GM18861 (cell line): ENCODE data around the gene NDUFV3.
A peak's percentile ranks its signal among the peaks of the same experiment; 100 is the strongest.
"Not testable (repeated sequence)": the region's sequence is repeated elsewhere in the genome, so short reads cannot be mapped to it uniquely, and the experiment has no call there.

ENCODE experiments used
- ATAC-seq: cut with Tn5 transposase; IDR thresholded peaks from one replicate; pipeline ENCODE4 v1.9.1; 2021; ENCODE audit not compliant: unreplicated experiment

NDUFV3 gene

DNA sequence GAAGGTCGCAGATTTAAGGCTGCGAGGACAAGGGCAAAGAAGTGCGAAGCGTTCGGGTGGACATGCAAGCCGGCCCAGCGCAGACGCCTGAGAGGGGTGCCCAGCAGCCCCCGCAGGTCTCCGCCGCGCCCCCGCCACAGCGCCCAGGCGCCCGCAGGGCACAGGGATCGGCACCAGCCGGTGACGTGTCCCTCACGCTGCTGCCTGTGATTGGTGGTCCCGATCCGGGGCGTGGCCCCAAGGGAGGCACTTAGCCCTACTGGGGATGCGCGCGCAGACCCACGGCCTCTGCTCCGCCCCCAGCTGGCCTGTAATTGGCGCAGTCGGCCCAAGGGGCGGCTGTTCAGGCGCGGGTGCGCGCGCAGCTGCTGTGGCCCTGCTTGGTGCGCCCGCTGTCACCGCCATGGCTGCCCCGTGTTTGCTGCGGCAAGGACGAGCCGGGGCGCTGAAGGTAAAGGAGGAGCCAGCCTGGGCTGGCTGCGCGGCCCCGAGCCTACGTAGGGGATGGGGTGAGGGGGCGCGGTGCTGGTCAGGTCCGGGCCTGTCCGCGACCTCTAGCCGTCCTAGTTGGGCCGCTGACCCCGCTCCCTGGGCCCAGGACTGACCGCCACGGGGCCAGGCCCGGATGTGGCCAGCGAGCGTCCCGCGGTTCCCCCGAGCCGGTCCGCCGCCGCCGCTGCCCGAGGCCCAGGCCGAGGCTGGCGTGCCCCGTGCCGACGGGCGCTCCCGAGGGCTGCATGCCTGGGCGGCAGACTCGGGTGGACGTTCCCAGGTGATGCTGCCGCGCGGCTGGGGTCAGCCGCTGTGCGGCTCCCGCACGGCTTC, at the start of gene NDUFV3:
Gene NDUFV3 (plus strand): TSS at position 379 of the 825 bp plus-strand sequence. CDS start 25 bp downstream, at position 404.
- peak; percentile 87 for ATAC-seq

DNA sequence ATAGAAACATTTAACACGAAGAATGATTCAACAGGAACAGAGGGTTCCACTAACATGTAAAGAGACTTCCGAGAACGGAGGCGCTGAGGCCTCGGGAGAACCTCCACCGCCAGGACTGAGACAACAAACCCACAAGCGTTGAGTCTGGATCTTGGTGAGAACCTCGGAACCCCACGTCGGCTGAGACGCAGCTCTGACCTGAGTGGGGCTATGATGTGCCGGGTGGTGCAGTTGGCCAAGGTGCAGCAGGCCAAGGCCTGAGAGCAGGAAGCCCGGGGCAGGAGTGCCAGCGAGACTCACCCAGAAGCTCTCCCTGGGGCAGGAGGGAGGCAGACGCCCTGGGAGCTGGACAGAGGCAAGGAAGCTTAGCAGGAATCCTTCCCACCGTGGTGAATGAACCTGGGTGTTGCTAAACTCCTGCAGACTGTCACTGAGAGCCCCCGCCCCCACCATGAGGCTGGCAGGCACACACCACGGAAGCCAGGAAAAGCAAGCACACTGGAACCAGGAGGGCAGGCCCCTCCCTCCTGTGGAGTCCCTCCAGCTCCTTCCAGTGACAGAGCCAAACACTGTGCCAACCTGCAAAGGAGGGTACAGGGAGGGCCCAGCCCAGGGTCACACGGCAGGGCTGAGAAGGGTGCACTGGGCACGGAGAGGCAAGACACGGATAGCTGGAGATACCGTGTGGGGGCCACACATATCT, 48.5 kb upstream of the NDUFV3 start:
- ATAC-seq = no peak

DNA sequence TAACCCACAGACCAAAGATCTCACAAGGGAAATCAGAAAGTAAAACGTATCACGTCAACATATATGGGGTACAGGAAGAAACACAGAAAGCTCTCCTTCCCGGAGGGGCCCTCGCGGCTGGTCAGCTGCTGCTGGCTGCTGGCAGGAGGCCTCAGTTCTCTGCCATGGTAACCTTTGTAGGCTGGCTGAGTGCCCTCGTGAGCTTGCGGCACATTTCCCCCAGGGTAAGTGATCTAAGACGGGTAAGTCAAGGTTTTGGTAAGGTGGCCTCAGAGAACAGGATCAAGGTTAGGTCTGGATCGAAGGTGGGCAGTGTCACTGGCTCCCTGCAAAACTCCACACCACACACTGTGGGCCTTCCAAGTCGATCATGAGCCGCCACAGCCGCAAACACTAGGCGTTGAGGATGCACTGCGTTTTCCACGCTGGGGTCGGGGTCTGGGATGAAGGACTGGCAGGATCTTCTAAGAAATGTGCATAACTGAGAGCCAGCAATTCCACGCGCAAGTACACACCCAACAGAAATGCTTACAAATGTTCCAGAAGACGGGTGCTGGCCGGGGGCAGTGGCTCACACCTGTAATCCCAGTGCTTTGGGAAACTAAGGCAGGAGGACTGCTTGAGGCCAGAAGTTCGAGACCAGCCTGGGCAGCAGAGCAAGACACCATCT, 47.7 kb upstream of the NDUFV3 start:
- no peak for ATAC-seq

DNA sequence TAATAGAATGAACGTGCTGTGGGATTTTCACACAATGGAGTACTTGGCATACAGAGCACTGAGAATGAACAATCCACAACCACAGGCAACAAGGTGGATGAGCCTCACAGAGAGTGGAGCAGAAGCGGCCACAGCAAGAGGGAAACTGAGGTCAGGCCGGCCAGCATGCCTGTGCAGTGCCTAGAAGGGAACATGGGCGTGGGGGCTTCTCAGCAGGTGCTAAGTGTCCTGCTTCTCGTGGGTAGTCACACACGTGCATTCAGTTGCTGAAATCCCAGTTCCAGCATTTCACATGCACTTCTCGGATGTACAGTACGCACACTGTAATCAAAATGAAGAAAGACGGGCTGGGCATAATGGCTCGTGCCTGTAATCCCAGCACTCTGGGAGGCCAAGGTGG, 46.9 kb upstream of the NDUFV3 start:
- no peak for ATAC-seq

DNA sequence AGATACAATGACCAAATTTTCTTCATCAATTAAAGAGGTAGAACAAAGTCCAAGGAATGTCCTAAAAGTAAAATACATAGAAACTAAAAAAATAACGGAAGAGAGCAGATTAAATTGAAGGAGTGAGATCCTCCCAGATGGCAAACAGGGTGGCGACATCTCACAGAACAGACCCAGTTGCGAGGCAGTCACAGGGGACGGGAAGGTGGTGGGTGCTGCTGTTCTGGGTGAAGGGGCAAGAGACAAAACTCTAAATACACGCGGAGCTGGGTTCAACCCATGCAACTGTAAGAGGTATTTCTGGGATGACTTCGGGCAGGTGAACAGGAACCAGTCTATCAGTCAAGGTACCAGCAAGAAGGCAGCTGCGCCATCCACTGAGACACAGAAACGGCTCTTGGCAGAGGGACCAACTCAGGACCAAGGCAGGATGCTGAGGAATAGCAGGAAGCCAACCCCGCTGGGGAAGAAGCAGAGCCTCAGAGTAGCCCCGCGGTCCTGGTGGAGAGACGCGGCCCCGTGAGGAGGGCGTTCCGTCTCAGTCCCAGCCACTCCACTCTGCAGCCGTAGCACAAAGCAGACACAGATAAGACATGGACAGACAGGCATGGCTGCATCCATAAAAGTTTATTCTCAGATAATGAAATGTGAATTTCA, 45.9 kb upstream of the NDUFV3 start:
- no peak for ATAC-seq

DNA sequence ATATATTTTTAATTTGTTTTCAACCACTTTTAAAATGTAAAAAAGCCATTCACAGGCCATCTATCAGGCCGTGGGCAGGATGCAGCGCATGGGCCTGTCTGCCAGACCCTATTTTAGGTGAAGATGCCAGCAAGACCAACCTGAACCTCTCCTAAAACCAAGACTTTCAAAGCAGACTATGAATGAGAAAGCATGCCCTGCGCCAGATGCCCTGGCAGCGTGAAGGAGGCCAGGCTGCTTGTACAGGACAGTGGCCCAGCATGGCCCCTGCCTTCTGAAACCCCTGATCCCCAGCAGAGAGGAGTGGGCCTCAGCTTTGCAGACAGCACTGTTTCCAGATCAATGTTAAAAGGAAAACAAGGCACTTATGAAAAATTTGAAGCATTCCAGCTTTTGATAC, 45.4 kb upstream of the NDUFV3 start:
- no peak for ATAC-seq

DNA sequence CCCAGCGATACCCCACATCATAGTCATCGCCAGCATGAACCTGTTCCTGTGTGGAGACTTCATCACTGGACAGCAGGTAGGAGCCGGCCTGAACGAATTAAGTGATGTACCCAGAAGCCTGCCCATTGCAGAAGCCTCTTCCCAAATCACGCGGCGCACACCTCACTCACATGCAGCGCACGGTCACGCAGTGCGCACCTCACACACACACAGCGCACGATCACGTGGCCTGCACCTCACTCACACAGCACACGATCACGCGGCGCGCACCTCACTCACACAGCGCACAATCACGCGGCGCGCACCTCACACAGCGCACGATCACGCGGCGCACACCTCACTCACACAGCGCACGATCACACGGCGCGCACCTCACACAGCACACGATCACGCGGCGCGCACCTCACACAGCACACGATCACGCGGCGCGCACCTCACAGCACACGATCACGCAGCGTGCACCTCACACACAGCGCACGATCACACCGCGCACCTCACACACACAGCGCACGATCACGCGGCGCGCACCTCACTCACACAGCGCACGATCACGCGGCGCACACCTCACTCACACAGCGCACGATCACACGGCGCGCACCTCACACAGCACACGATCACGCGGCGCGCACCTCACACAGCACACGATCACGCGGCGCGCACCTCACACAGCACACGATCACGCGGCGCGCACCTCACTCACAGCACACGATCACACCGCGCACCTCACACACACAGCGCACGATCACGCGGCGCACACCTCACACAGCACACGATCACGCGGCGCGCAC, 44.8 kb upstream of the NDUFV3 start:
- ATAC-seq = not testable (repeated sequence)

DNA sequence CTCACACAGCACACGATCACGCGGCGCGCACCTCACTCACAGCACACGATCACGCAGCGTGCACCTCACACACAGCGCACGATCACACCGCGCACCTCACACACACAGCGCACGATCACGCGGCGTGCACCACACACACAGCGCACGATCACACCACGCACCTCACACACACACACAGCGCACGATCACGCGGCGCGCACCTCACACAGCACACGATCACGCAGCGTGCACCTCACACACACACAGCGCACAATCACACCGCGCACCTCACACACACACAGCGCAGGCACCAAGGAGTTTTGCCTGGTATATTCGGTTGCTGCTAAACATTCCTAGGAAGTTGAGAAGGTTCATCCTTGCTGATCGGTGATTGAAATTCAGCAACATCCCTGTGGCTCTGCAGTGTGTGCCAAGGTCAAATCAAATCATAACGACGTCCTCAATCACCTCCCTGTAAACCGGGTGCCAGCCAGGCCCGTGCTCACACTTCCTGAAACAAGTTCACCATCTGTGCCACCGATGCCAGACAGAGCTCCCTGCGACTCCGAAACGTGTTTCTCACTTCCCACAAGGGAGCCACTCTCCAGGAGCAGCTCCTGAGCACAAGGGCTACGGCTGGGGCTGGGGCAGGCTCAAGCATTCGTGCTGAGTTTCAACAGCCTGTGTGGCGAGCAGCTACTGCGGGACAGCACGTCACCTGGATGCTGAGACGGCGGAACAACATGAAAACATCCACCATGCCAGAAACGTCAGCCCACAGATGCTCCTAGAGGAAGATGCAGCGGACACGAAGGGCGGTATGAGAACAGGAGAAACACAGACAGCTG, 44.0 kb upstream of the NDUFV3 start:
- ATAC-seq = no peak

DNA sequence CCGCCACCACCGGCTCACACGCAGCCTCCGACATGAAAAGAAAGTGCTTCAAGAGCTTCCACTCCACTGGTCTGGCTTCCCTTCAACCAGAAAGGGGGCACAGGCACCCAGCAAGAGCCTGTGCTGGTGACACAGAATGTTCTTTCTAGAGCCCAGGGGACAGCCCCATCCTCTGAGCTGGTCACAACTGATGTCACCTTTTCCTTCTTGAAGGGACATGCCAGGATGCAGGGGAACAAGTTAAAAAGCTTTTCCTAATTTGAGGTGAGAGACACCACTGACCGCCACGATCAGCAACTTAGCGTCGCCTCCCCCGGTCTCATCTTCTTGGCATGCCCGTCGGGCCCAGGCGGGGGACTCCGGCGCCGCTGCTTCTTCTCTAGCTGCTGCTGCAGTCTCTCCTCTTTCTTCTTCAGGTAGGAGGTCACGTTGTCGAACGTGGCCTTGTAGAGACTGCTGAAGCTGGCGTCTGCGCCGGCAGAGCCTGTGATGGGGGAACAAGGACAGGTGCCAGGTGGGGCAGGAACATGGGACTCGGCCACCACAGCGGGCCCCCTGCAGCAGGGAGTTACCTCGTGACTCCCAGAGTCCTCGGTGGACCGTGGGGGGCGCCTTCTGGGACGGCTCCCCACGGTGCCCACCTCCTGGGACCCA, 43.2 kb upstream of the NDUFV3 start:
- ATAC-seq = no peak

DNA sequence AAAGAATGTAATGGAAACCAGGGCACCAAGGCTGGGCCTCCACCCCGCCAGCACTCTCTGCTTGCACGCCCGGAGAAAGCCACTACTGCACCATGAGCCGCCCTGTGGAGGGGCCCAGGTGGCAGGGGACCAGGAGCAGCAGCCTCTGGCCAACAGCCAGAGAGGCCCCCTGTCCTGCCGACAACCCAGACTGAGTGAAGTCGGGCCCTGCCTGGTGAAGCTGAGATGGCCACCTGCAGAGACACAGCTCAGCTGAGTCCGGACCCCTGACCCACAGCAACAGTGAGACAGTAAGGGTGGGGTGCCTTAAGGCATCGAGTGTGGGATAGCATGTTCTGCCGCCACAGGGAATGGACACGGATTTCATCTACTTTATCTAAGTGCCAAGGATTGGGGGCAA, 42.6 kb upstream of the NDUFV3 start:
- no peak for ATAC-seq

DNA sequence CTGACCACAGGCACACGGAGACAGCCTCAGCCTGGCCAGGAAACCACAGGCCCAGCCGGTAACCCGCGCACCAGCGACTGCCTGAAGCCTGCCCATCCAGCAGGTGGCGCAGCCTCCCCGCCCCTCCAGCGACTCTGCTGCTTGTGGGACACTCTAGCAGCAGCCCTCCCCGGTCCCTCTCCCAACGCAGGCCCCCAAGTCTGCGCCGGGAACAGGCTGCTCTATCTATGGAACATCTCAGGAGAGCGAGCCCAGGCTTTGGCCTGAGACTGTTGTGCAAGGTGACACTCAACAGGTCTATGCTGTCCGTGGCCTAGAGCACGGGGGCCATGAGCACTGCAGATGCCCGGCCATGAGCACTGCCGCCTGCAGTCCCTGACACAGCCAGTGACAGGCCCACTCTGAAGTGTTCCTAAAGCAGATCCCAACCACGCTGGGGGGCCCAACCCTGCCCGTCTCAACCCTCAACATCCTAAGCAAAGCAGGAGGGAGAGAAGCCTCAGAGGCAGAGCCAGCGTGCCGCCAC, 42.2 kb upstream of the NDUFV3 start:
- ATAC-seq = no peak

DNA sequence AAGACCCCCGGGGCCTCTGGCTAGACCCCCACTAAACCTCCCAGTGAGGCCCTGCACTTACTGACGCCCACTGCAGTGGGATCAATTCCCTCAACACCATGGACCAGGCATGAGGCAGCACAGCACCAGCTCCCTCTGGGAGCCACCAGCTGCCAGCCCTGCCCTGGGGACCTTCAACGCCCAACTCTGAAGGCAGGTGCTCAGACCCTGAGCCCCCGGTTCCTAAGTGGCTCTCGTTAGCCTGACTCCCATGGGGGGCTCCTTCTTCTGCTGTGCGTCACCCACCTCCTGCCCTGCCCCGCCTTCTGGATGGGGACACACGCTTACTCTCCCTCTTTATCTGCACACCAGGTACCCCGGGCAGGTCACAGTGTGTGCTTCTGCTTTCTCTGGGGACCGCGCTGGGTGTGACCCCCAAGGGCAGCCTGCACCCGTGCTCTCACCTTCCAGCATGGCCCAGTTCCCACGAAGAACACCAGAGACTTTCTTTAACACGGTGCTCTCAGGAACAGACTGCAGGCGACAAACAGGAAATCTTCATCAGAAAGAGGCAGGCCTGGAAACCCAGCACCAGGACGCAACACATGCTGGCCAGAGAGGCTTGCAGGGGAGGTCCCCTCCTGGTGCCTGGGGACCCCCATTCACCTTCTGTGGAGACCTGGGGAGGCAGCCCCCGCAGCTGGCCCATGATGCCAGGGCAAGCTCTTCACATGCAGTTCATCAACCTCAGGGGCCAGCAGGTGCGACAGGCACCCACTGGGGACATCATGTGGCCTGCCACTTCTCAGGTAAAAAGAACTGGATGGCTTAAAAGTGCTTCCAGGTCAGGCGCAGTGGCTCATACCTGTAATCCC, 41.1 kb upstream of the NDUFV3 start:
- ATAC-seq = no peak

DNA sequence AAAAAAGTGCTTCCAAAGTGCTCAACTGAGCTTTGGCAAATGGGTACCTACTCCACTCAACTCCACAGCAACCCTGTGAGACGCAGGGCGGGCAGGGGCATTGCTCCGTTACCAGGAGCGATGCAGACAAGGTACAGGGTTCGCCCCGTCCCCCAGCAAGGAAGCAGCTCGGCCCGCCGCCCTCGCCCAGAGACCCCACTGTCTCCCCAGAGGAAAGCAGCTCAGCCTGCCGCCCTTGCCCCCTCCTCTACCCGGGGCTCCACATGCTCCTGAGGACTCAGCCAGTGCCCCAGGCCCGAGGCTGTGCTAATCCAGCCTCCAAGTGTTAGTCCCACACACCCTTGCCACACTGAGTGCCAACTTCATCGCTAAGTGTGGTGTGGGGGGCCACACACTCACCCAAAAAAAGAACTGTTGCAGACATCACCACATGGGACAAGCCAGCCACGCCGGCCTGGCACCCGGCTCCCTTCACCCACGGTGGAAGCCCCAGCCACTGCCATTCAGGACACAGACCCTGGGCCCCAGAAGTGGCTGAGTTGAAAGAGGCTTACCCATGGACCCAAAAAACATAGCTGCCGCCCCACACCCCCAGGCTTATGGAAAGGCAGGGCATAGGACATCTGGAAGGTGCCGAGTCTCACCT, 40.1 kb upstream of the NDUFV3 start:
- ATAC-seq = no peak

DNA sequence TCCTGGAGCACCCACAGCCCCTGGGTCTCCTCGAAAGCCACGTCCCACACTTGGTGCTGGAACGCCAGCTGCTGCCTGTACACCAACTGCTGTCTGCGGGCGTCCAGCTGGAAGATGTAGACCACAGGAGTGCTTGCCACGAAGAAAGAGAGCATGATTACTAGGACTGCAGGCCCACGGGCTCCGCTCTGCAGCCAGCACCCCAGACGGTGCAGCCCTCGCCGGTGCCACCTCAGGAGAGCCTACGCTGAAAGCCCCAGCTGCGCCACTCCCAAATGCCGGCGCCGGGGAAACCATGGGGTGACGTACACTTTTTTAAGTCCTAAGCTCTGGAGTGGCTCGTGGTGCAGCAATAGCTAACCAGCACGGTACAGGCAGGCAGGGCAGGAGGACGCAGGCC, 39.5 kb upstream of the NDUFV3 start:
- ATAC-seq = no peak

DNA sequence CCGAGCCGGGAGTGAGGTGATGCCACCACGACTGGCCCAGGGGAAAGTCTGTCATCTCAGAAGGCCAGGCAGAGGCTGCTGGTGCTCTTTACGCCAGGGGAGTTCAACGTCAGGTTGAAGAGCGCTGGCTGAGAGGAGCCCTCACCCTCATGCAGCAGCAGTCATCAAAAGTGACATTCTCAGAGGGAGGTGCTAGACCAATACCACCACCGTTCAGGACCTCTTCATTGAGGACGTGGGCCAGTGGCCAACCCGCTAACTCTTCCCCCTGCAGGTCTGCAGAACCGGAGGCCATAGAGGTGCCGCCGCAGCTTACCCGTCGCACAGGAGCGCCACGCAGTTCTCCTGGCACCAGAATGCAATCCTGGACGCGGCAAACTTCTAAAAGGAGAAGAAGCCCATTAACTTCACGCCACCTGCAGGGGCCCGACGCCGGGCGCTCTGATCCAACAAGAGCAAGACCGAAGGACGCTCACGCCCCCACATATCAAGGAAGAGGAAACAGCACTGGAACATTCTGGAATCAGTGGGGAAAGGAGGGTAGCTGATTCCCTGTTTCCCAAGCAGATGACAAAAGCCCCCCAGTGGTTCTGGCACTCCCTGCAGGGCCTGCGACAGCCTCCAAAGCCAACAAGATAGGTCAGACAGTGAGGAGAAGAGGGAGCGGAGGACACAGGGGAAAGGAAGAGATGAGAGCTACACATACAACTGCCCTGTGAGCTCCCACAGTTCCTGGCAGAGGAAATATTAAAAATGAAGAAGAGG, 38.7 kb upstream of the NDUFV3 start:
- no peak for ATAC-seq

DNA sequence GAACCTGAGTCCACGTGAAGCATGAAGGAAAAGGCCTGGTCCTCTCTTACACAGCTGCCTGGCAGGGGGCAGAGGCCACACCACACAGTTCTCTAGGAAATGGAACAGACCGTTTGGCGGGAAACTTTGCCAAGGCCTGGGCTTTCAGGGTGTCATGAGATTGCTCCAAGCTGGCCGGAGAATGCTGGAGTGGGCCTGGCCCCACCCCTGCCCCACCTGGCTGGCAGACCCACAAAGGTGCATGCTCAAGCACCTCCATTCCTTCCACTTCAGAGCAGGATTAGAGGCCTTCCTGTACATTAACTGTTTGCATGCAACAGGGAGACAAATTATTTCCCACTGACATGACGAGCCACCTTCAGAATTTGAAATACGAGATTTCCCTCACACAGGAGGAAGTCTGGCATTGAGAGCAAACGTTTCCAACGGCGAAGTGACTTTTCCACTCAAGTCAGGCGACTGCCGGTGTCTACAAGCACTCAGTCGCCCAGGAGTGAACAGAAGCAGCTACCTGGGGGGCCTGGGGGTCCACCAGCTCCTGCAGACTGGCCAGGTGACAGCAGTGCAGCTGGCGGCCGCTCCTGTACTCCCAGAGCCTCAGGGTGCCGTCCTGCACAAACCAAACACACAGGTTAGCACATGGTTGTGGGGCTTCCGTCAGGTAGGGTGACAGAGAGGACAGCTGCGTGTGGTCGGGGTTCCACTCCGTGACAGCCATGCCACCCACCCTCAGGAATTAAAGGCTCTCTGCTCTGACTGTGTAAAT, 37.8 kb upstream of the NDUFV3 start:
- ATAC-seq = no peak
